Right ventricle myocardium inferior (tissue), 1 donor: Measurements from ENCODE around the gene EIF3I. TPM values are rescaled to one million over a fixed set of nuclear protein-coding genes. Genes with fewer than 3 reads are reported as not detected.

Source experiments
- total RNA-seq: library from RNA; stranded (reverse); fragmentation: NEBNext Ultra II Directional; extraction: Animal tissue kit (Norgen Biotek cat#: 25700); gene quantifications from one replicate; pipeline ENCODE4 v1.2.1, GENCODE V29; 2021
- donor health status: DM: no; HTN: yes; CAD: no; lungs with severe emphysema.

EIF3I gene
- total RNA-seq, 1 donor from 2014 or later: 108 TPM

Other genes starting within 250 kb of the EIF3I start
- 59.6 TPM for gene KHDRBS1, start 208.5 kb upstream of the EIF3I start, total RNA-seq
- 7.1 TPM for gene TMEM39B, start 149.5 kb upstream of the EIF3I start, total RNA-seq
- 70.3 TPM for gene KPNA6, start 114.4 kb upstream of the EIF3I start, total RNA-seq
- 17.4 TPM for gene TXLNA, start 42.7 kb upstream of the EIF3I start, total RNA-seq
- gene CCDC28B, start 21.8 kb upstream of the EIF3I start, total RNA-seq: 25.8 TPM
- 0.81 TPM for gene IQCC, start 16.7 kb upstream of the EIF3I start, total RNA-seq
- gene DCDC2B, start 13.3 kb upstream of the EIF3I start, total RNA-seq: not detected
- 8.8 TPM for gene TMEM234, start 54 bp upstream of the EIF3I start, total RNA-seq
- 10.5 TPM for gene FAM167B, start 24.8 kb downstream of the EIF3I start, total RNA-seq
- gene LCK, start 28.9 kb downstream of the EIF3I start, total RNA-seq: 0.57 TPM
- 40.6 TPM for gene HDAC1, start 69.7 kb downstream of the EIF3I start, total RNA-seq
- 28.5 TPM for gene MARCKSL1, start 113.8 kb downstream of the EIF3I start, total RNA-seq
- gene FAM229A, start 140.1 kb downstream of the EIF3I start, total RNA-seq: 2.4 TPM
- 1.2 TPM for gene TSSK3, start 140.1 kb downstream of the EIF3I start, total RNA-seq
- gene BSDC1, start 172.0 kb downstream of the EIF3I start, total RNA-seq: 41.8 TPM
- not detected for gene ZBTB8B, start 242.7 kb downstream of the EIF3I start, total RNA-seq